H1 (cell line): Measurements from ENCODE around the gene HS6ST1.

ENCODE experiments used
- CTCF ChIP-seq, 3 experiments: IDR thresholded peaks; 1 replicate in 2 of 3; 2 replicates in 1 of 3; pipeline versions ENCODE4 v1.5.1 to v1.6.1; 2011; ENCODE audit warnings: low read length in 3 of 3, mild to moderate bottlenecking in 3 of 3, inconsistent platforms in 2 of 3, low read depth in 1 of 3, moderate library complexity in 1 of 3; ENCODE audit not compliant: insufficient read depth in 1 of 3; ENCODE audit errors: control extremely low read depth in 1 of 3
- NRF1 ChIP-seq: IDR thresholded peaks from 2 replicates; pipeline ENCODE4 v1.6.1; 2011; ENCODE audit warnings: mild to moderate bottlenecking, low read depth, low read length, improper control_type of control experiment
- POLR2AphosphoS5 ChIP-seq: IDR thresholded peaks from 2 replicates; pipeline ENCODE4 v1.6.1; 2011; ENCODE audit warnings: low read depth, low read length
- YY1 ChIP-seq: IDR thresholded peaks from 2 replicates; pipeline ENCODE4 v1.6.1; 2011; ENCODE audit warnings: low read depth, mild to moderate bottlenecking, low read length

- TF ChIP-seq CTCF (IDR thresholded peaks at IDR 0.05; ENCODE audit: control extremely low read depth in 1 of 3, insufficient read depth in 1 of 3, low read depth in 1 of 3, low read length in 3 of 3), result no peak
- TF ChIP-seq YY1, result no peak
- no peak for TF ChIP-seq NRF1
- no peak for TF ChIP-seq POLR2AphosphoS5
Measured at GRCh38 chr2:128361376-128362131, 42.9 kb upstream of the HS6ST1 start.
